SHP77 (cell line): ENCODE results near the gene CD2BP2.
"Not testable (repeated sequence)": the region's sequence is repeated elsewhere in the genome, so short reads cannot be mapped to it uniquely, and the experiment has no call there.

Experiments used
- DNase-seq, 2 experiments: peaks; one replicate each; lab custom pipeline; 2025; lab: John Stamatoyannopoulos, UW

The CD2BP2 gene

GRCh38 chr16:30355144-30355953 is at the start of gene CD2BP2:
TSS of gene CD2BP2 (minus strand) at chr16:30355308. CDS start at chr16:30354681, 627 bp downstream.
- DNase-seq: peak; percentile 99

GRCh38 chr16:30401768-30402425 is 46.8 kb upstream of the CD2BP2 start:
- peak in 1 of 2 experiments; percentile 40 for DNase-seq

- DNase-seq: peak in 1 of 2 experiments; percentile 26
These were observed 44.5 kb upstream of the CD2BP2 start for GRCh38 chr16:30399435-30400186.

GRCh38 chr16:30398661-30399434 is 43.7 kb upstream of the CD2BP2 start:
- DNase-seq: no peak

GRCh38 chr16:30397776-30398660 is 42.9 kb upstream of the CD2BP2 start:
- DNase-seq: no peak

- no peak for DNase-seq
These were observed 41.9 kb upstream of the CD2BP2 start for GRCh38 chr16:30397056-30397455.

- not testable (repeated sequence) for DNase-seq
These were observed 41.5 kb upstream of the CD2BP2 start for GRCh38 chr16:30396627-30397026.

- no peak for DNase-seq
These were observed 41.0 kb upstream of the CD2BP2 start for GRCh38 chr16:30395992-30396585.

GRCh38 chr16:30395155-30395991 is 40.3 kb upstream of the CD2BP2 start, which contains the start of gene ZNF48:
TSS of gene ZNF48 (plus strand) at chr16:30395420. CDS start at chr16:30395795, 375 bp downstream.
- peak; percentile 94 to 96 for DNase-seq

GRCh38 chr16:30394592-30395154 is 39.6 kb upstream of the CD2BP2 start:
- peak in 1 of 2 experiments; percentile 75 for DNase-seq

GRCh38 chr16:30383521-30383920 is 28.4 kb upstream of the CD2BP2 start:
- no peak for DNase-seq

GRCh38 chr16:30382111-30382881 is 27.2 kb upstream of the CD2BP2 start, which contains the start of gene SEPTIN1:
TSS of gene SEPTIN1 (minus strand) at chr16:30382561. CDS start at chr16:30382542, 19 bp downstream.
- peak in 1 of 2 experiments; percentile 19 for DNase-seq

- DNase-seq: no peak
These were observed 26.4 kb upstream of the CD2BP2 start for GRCh38 chr16:30381291-30382041.

GRCh38 chr16:30380803-30381208 is 25.7 kb upstream of the CD2BP2 start:
- DNase-seq: no peak

GRCh38 chr16:30380072-30380802 is 25.1 kb upstream of the CD2BP2 start:
- DNase-seq: no peak

- no peak for DNase-seq
These were observed 24.2 kb upstream of the CD2BP2 start for GRCh38 chr16:30379158-30379783.
